Spleen (tissue), 7 donors: ENCODE measurements around the gene VEGFB.

Source experiments
- CTCF ChIP-seq, 11 experiments: fragments of 200-600 bp in 7 of 11; fragments of 450-650 bp in 4 of 11; sonication (generic) in 4 of 11; IDR thresholded peaks in 8 of 11; conservative IDR thresholded peaks in 3 of 11; 1 replicate in 7 of 11; 2 replicates in 4 of 11; pipeline versions ENCODE4 v1.4.0 to v1.8.0; 2016 to 2021; ENCODE audit warnings: antibody characterized with exemption in 11 of 11, inconsistent platforms in 4 of 11, mild to moderate bottlenecking in 1 of 11
- POLR2A ChIP-seq, 3 donors: fragments of 450-650 bp; IDR thresholded peaks; one replicate each; pipeline ENCODE4 v1.5.1; 2017; ENCODE audit warnings: antibody characterized with exemption in 3 of 3, mild to moderate bottlenecking in 1 of 3
- donor health status: DM: no; HTN: no; CAD: no; lungs with moderate emphysema.
- donor health status: DM: no; HTN: no; CAD: no.
- donor health status: DM: no; HTN: no; CAD: no.

DNA sequence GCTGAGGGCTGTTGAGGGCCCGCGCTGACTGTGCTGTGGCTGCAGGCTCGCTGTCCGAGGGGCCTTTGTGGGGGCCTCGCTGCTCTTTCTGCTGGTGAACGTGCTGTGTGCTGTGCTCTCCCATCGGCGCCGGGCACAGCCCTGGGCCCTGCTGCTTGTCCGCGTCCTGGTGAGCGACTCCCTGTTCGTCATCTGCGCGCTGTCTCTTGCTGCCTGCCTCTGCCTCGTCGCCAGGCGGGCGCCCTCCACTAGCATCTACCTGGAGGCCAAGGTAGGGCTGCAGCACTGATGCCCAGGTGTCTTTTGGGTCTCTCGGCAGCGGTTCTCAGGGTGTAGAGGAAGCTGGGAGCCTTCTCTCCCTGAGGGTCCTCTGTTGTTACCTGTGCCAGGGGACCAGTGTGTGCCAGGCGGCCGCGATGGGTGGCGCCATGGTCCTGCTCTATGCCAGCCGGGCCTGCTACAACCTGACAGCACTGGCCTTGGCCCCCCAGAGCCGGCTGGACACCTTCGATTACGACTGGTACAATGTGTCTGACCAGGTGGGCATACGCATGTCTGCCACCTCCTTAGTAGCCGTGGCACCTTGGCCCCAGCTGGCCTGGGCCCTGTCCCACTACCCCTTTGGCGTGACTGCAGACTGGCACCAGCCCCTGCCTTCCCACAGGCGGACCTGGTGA is 53.4 kb downstream of the VEGFB start:
- TF ChIP-seq POLR2A (IDR thresholded peaks at IDR 0.05) (no peak), CTCF (IDR thresholded peaks at IDR 0.05 in 8 of 11, conservative IDR thresholded peaks at IDR 0.05 in 3 of 11) (no peak)
